ENCODE measurements around the gene STMN1.

STMN1 gene

DNA sequence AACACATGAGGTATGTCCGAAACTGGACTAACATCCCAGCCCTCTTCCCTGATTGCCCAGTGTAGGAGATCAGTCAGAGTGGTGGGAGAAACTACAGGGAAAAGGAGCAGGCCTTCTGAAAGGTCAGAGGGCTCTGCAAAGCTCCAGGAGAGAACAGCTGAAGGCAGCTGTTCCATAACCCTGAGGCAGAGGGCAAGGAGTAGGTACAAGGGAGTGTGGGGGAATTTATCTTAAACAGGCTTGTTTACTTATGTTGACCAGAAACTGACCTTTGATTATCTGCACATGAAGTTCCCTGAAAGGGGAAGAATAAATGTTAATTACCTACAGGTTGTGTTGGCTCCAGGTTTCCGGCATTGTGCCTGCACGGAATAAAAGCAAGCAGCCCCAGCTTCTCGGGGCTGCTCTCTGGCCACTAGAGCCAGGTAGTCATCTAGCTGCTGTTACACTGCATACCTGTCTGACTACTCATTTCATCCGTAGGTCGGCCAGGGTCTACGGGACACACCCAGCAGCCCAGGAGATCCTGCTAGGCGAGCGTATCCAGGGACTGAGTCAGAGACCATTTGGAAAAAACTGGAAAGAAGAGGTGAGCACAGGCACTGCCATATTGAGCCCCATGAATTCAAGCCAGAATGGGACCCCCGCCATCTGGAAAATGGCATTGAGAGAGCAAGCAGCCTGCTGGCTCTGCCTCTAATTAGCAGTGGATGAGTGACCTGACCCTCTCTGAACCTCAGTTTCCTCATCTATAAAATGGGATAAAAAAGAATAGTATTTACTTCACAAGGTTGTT lies 15.8 kb downstream of the STMN1 start:
- no peak for DNase-seq

DNA sequence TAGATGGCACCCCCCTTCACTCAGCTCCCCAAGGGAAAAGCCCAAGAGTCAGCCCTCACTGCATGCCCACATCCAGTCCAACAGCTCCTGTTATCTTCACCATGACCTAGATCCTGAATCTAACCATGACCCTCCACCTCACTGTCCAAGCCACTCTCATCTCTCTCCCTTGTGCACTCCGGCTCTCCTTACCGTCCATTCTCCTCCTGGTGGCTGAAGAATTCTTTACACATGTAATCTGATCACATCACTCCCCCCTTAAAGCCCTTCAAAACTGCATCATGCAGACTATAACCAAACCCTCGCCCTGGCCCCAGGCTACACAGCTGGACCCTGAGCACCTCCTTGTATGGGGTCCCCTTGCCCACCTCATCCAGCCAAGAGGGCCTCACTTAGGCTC lies 16.7 kb downstream of the STMN1 start:
- peak; percentile 13 for DNase-seq

DNA sequence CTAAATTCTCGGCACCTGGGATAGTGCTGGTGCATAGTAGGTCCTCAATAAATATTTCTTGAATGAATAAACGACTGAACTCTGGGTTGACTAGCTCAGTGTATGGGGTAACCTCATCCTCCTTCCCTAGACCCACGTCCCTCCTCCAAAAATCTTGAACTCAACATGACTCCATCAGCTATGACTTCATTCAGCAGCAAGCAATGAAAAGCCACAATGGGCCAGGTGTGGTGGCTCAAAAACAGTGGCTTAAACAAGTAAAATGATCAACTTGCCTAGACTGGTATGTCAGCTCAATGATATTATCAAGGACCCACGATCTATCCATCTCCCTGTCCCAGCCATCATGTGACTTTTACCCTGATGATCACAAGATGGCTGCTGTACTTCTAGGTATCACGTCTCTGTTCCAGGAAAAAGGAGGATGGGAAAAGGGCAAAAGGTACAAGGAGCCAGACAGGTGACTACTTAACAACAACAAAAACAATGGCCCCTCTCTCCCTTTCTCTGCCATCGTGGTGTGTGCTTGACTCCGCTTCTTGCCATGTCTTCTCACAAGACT lies 17.7 kb downstream of the STMN1 start:
- no peak for DNase-seq

DNA sequence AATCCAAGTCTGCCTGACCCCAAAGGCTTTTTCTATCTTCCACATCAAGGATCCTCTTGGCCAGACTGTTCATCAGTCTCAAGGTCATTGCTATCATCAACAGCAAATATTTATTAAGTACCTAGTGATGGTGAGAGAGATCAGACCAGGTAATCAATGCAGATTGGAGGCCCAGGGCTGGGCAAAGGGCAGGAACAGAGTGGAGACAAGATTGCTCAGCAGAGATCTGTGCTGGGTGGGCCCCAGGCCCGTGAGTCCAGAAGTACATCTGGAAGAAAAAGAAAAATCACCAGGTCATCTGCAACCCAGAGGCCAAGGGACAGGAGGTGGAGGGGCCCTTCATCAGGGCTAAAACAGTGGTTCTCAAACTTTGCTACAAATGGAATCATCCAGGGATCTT lies 20.6 kb downstream of the STMN1 start:
- no peak for DNase-seq

DNA sequence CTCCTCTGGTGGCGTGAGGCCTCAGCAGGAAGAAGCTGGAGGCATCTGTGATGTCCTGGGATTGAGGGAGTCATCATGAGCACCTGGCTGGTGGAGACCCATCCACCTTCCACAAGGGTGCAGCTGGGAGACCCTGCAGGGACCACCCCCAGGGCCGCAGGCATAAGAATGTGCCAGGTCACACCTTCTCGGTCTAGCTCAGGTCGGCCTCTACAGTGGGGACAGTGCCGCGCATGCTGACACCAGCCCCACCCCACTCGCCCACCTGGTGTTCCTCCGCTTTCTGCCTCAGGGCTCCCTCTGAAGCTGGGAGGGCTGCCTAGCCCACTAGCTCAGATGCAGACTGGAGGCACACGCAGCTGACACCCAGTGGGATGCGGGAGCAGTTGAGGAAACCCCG lies 25.0 kb downstream of the STMN1 start:
- no peak for DNase-seq

DNA sequence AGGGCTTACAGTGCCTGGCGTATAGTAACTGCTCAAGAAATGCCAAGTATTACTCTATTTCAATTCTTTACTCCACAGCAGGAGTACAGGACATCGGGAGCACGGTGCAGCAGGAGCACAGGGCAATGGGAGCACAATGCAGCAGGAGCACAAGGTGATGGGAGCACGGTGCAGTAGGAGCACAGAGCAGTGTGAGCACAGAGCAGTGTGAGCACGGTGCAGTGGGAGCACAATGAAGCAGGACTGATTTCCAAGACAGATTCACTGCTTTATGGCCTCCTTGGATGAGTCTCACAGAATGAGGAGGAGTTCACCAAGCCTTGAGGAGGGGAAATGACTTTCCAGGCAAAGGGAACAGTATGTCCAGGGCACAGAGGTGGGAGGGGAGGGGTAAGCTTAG lies 25.7 kb downstream of the STMN1 start:
- DNase-seq: no peak

DNA sequence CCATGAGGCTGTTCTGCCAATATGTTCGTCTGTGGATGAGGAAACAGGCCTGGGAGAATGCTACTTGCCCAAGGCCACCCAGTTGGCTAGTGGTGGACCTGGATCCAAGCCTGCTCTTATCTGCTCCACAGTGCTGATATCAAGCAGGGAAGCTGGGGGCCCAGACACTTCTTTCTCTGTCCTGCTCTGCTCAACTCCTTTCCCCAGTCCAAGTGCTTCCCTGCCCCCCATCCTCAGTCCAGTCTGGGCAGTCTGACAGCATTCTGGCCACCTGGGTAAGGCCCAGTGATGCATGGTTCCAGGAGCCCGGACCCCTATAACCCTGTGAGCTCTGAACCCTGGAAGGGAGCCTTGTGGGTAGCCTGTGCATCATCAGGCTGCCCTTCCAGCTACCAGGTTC lies 26.5 kb downstream of the STMN1 start:
- DNase-seq: no peak

DNA sequence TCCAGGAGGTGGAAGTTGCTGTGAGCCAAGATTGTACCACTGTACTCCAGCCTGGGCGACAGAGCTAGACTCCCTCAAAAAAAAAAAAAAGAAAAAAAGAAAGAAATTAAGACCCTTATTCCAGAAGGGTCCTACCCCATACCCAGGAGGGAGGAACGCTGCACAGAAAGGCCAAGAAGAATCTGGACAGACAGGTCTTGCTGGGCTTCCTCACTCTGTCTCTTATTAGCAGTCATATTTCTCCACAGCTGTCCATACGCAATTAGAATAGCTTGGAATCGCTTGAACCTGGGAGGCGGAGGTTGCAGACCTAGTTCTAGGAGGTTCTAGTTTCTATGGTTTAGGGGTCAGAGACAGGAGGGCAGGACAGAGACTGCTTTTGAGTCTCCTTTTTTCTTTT lies 27.5 kb downstream of the STMN1 start:
- no peak for DNase-seq

DNA sequence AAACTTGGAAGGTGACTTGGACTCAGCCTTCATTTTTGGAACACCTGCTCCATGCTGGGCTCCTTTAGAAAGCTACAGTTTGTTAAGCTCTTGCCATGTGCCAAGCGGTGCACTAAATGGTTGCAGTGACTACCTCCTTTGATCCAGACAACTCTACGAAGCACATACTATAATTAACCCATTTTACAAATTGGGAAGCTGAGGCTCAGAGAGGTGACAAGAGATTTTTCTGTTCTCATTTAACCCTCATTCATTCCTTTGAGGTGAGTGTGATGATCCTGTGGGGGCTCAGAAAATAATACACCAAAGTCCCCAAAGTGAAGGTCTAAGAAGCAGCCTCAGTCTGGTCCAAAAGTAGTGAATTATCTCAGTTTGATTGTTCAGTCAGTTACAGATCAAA lies 29.1 kb downstream of the STMN1 start:
- no peak for DNase-seq

DNA sequence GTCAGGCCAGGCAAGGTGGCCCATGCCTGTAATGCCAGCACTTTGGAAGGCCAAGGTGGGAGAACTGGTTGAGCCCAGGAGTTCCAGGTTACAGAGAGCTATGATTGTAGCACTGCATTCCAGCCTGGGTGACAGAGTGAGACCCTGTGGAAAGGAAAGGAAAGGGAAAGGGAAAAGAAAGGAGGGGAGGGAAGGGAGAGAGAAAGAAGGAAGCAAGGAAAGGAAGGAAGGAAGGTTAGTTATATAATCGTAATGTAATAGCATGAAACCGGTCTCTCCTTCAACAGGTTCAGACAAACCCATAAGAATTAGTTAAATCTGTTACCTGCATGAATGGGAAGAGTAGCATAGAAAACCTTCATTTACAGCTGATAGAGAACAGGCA lies 29.5 kb downstream of the STMN1 start:
- no peak for DNase-seq

DNA sequence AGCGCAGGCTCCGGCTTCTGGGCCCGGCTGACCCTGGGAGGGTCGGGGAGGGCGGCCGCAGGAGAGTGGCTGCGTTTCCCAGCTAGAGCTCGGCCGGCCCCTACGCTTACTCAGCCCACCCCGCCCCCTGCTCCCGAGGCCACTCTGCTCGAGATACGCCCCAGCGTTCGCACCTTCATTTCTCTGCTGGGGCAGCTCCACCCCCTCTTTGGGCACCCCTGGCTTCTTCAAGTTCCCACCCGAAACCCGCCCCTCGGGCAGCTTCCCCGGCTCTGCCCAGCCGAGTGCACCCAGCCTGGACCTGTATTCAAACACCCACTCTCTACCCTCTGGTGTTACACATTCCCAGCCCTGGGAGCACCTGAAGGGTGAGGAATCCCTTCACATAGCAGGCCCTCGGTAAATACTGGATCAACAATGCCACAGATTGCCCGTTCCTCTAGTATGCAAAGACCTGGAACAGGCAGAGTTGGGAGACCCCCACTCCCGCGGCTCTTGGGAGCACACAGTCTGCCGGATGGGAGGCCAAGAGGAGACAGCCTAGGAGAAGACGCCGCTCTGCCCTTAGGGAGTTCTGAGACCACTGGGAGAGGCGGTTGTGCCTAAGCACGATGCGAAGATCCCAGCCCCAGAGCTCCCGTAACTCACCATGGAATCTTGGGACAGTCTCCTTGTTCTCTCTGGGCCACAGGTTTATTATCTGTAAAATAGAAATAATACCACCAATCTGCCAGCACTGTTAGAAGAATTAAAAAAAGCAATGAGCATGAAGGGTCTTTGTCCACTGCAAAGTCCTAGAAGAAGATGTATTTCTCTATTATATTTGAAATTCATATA lies 30.1 kb downstream of the STMN1 start:
- no peak for DNase-seq

DNA sequence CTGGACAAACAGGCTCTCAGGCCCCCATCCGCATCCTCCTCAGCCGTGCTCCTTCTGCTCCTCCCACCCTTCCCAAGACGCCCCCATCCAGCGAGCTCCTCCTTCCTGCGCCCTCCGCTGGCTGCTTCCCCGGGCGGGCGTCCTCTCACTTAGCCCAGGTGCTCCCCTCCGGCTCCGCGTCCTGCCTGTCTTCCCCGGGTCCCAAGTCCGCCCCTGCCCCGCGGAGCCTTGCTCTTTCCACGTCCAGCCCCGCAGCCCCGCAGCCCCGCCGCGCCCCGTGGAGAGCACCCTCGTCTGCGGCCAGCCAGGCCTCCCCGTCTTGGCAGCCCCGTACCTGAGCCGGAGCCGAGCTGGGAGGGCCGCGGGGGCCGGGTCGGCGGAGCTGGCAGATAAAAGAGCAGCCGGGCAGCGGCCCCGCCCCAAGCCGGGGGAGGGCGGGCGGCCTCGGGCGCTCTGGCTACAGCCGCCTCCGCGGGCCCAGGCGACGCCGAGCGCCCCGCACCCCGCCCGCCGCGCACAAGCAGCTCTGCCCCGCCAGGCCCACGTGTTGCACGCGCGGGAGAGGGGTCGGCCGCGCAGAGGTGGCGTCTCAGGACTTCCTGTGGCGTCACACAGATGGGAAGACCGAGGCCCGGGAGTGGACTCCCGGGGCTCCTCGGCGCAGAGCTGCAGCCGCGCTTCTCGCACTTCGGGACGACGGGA lies 30.9 kb downstream of the STMN1 start, which contains the start of gene PAQR7:
PAQR7 (minus strand) TSS at position 555 of the 702 bp plus-strand sequence. CDS start 11,869 bp downstream, outside the sequence.
- DNase-seq: peak; percentile 44

DNA sequence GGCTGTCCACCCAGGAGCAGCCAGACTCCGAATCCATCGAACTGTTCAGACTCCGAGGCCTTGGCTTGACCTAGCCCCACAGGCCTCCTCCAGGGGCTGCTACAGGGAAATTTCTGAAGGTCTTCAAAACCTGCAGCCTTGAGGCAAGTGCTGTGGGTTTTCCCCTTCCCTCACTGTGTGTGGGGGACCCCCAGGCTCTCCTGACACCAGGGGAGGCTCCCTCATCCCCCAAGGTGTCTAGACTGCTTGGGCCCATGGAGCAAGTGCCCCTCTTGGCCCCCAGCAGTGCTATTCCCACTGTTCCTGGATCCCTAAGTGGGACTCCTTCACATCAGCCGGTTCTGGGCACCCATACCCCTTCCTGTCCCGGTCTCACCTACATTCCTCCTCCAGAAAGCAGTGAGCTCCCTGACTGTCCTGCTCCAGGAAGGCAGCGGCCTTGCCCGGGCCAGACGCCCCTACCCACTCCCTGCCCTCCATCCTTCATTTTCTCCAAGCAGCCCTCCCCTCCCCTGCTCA lies 31.5 kb downstream of the STMN1 start:
- no peak for DNase-seq

DNA sequence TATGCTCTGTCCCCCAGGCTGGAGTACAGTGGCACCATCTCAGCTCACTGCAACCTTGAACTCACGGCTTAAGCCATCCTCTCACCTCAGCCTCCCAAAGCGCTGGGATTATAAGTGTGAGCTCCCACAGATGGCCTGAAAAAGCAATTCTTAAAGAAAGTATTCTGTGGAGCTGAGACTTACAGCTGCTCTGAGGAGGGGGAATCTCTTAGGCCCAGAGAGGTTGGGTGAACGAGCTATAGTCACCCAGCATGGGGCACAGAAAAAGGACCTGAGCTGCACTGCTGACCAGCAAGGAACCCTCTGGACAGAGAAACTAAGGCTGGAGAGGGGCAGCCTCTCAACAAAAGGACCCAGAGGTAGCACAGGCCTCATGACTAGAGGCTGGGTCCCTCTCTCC lies 32.0 kb downstream of the STMN1 start:
- DNase-seq: no peak

DNA sequence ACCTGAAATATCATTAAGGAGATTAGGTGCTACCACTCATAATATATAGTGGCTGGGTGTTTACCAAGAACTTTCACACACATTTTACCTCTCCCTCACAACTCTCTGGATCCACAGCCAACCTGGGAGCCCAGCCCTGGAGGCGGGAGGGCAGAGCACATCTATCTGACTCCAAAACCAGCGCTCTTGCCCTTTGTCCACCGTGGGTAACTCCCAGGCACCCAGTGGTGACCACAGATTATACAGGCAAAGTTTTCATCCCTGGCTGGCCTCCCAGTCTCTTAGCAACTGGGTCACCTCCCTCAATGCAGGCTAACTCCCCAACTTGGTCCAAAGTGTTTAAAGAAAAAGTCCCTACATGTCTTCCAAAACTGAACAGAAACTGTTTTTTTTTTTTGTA lies 33.1 kb downstream of the STMN1 start:
- DNase-seq: no peak

DNA sequence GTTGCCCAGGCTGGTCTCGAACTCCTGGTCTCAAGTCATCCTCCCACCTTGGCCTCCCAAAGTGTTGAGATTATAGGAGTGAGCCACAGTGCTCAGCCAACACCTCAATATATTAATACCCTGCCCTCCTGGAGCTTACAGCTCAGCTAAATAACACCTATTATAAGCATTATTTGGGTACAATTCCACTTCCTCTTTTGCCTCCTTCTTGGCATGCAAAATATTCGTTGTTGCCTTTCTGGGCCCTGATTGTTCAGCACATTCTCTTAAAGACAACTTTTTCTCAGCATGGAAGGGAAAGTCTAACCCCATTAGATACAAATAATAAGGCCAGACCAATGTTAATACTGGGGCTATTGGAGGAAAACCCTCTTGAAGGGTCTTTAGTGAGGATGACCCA lies 33.5 kb downstream of the STMN1 start:
- no peak for DNase-seq

DNA sequence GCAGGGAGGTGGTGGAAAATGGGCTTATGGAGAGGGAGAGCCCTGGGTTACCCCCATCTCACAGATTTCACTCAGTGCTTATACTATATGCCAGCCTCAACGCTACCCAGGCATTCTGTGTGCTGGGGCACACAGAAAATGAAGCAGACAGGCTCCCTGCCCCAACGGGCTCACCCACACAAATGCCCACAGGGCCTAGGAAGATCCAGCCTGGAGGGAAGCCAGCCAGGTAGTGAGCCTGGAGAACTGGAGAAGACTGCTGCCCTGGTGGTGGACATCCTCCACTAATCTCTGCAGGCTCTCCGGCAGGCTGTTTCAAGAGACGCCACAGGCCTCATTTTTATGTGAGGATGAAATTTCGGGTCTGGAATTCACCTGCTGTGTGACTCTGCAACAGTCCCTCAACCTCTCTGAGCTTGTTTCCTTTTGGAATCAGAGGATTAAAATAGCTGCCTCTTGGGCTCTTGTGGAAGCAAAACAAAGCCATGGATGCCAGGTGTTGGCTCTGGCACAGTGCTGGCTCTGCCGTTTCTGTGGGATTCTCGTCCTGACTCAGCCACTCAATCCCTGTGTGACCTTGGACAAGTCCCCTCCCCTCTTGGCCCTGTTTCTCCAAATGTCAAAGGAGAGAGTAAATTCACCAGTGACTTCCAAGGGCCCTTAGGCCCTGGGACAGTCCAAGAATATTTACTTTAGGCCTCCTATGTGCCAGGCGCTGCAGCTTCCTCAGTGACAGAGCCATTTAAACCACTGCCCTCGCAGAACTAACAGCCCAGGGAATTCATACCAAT lies 34.3 kb downstream of the STMN1 start:
- DNase-seq: no peak

DNA sequence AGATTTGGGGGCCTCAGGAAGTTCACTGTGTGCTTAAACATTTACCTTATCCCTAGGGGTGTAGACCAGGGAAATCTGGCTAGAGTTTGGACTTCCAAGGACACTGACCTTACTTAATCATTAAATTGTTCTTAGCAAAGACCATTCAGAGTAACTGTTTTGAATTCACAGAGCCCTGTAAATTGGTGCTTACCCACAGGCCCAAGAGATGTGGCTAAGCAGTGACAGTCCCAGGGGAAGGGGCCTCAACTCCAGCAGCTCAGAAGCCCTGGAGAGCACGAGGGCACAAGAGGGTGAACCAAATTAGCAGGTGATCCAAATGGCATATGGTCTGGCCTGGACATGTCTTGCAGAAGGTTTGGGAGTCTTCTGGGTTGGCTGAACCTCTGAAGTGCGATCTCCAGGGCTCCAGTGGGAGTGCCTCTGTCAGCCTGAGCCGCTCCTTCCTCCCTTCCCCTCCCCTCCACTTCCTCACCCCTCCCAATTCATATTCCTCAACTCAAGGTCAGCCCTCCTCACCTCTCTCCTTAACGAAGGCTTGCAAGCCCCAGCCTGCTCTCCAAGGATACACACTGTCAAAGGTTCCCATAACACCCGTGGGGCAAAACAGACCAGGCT lies 35.0 kb downstream of the STMN1 start:
- no peak for DNase-seq

DNA sequence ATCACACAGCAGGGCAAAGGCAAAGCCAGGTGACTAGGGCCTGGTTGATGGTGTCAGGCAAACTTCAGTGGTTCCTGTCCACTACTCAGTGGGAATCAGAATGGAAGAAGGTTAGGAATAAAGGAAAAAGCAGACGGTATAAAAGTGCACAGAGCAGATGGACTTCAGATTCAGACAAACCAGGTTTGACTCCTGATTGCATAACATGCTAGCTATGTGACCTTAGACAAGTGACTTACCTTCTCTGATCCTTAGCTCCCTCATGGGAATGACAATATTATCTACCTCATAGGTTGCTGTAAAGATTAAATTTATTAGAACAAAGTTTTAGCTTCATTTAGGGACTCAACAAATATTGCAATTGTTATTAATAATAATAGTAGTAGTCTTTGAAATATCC lies 35.6 kb downstream of the STMN1 start:
- DNase-seq: no peak

DNA sequence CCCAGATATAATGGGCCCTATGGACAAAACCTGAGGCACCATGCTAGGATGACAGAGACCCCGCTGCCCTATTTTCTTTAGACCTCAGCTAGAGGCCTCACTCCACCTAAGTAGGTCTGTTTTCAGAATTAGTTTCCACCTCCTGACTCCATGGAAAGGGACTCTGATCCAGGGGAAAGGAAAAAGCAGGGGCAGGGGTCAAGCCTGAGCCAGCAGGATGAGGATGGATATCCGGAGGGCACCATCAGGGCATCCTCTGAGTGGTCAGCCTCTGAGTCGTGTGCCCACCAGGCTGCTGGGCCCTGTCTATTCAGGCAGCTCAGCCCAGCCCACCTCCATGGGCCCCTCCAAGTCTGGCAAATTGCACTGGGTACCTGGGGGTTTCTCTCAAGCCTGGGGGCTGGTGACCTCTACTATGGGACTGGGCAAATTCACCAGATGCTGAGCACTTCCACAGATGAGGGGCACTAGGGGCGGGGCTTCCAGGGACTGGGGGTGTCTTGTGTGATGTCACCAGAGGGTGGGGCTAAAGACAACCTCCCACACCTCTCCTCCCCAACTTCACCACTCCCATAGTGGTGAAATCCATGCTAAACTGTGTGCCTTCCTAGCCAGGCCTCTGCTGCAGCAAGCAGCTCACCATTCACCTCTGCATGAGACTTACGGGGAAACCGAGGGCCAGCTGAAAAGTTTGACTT lies 36.2 kb downstream of the STMN1 start:
- DNase-seq: no peak
